ENCODE data around the gene ELK3.

Gene ELK3

DNA sequence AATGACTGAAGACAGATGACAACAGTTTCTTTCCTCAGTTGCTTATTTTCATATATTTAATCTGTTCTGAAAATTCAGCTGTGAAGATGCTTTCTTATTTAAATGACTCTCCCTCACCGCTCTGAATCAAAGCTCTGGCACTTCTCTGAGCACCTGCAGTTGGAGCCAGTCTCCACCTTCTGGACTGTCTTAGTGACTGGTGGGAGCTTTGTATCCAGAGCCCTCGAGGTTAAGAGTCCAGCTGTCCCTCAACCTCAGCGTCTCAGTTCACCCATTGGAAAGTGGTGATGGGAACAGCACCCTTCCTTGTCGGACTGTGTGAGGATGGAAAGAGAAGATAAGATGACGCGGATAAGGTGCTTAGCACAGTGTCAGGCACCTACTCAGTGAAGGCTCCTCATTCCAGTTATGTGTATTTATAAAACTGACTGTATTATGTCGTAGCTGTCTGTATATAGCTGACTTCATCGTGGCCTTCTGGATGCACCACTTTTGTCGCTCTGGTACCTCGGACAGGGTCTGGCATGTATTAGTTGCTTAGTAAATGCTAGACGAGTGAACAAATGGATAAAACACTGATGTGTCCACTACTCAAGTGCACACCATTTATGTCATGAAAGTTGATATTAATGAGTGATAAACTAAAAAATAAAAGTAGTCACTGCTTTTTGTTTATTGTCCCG lies 34.5 kb downstream of the ELK3 start:
- peaks cover 2% of the 10 kb centered on the region for H3K4me1 ChIP-seq (ENCODE audit: control insufficient read depth, low read depth, low read length)

DNA sequence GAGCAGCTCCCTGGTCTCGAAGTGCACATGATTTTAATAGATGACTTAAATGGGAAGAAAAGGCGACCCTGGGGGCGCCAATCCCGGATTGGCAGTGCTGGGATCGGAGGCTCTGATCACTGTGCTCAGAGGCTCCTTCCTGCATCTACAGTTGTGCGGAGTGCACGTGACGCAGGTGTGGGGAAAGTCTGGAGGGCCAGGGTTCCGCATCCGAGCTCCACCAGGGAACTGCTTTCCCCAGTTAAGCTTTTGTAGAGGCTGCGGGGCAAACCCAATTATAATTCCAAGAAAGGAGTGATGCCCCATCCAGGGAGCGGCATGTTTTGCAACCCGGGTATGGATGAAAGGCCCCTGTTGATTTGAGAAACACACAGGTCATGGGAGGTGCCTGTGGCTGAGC lies 36.5 kb downstream of the ELK3 start:
- Histone ChIP-seq H3K9me3 (ENCODE audit: control insufficient read depth, low read depth, low read length) (no peaks in the 10 kb centered on the region), H3K27me3 (ENCODE audit: control insufficient read depth, insufficient read depth, low read length) (no peaks in the 10 kb centered on the region), H3K4me1 (ENCODE audit: control insufficient read depth, low read depth, low read length) (no peaks in the 10 kb centered on the region), H3K36me3 (ENCODE audit: control insufficient read depth, low read depth, low read length) (no peaks in the 10 kb centered on the region), H3K9ac (ENCODE audit: low read length) (no peak overlapping the region), H3K27ac (ENCODE audit: low read length) (no peak overlapping the region), H3K4me3 (ENCODE audit: low read length) (no peak overlapping the region)

More for the DNA sequence above, 34.5 kb downstream of the ELK3 start:
- Histone ChIP-seq H3K9ac (ENCODE audit: low read length) (no peak overlapping the region), H3K27me3 (ENCODE audit: control insufficient read depth, insufficient read depth, low read length) (no peaks in the 10 kb centered on the region), H3K4me3 (ENCODE audit: low read length) (no peak overlapping the region), H3K27ac (ENCODE audit: low read length) (no peak overlapping the region), H3K36me3 (ENCODE audit: control insufficient read depth, low read depth, low read length) (no peaks in the 10 kb centered on the region), H3K9me3 (ENCODE audit: control insufficient read depth, low read depth, low read length) (no peaks in the 10 kb centered on the region)

DNA sequence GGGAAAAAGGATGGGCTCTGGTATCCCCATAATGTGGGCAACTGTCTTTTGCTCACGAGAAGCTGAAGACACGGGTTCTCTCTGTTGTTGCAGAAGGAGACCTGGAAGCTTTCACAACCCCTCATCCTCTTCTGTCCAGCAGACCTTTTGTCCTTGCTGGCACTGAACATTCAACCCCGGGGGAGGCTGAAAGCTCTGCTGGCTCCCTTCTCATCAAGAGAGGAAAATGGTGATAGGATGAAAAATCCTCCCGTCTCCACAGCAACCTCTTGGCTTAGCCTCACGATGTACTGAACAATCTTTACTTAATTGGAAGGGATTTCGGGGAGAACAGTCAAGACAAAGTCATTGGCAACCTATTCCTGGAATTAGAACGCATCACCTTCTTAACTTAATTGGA lies 39.0 kb downstream of the ELK3 start:
- Histone ChIP-seq H3K4me3 (ENCODE audit: low read length) (no peak overlapping the region), H3K36me3 (ENCODE audit: control insufficient read depth, low read depth, low read length) (no peaks in the 10 kb centered on the region), H3K27me3 (ENCODE audit: control insufficient read depth, insufficient read depth, low read length) (no peaks in the 10 kb centered on the region), H3K27ac (ENCODE audit: low read length) (no peak overlapping the region), H3K4me1 (ENCODE audit: control insufficient read depth, low read depth, low read length) (no peaks in the 10 kb centered on the region), H3K9ac (ENCODE audit: low read length) (no peak overlapping the region), H3K9me3 (ENCODE audit: control insufficient read depth, low read depth, low read length) (no peaks in the 10 kb centered on the region)

- Histone ChIP-seq H3K4me3 (ENCODE audit: low read length) (no peak overlapping the region), H3K36me3 (ENCODE audit: control insufficient read depth, low read depth, low read length) (no peaks in the 10 kb centered on the region), H3K27ac (ENCODE audit: low read length) (no peak overlapping the region), H3K9ac (ENCODE audit: low read length) (no peak overlapping the region), H3K27me3 (ENCODE audit: control insufficient read depth, insufficient read depth, low read length) (no peaks in the 10 kb centered on the region), H3K9me3 (ENCODE audit: control insufficient read depth, low read depth, low read length) (no peaks in the 10 kb centered on the region), H3K4me1 (ENCODE audit: control insufficient read depth, low read depth, low read length) (no peaks in the 10 kb centered on the region)
Observed at GRCh38 chr12:96233939-96234461, 39.8 kb downstream of the ELK3 start.

- H3K27me3 ChIP-seq (ENCODE audit: control insufficient read depth, insufficient read depth, low read length): no peaks in the 10 kb centered on the region
- no peak overlapping the region for H3K27ac ChIP-seq (ENCODE audit: low read length)
- no peaks in the 10 kb centered on the region for H3K36me3 ChIP-seq (ENCODE audit: control insufficient read depth, low read depth, low read length)
- H3K4me1 ChIP-seq (ENCODE audit: control insufficient read depth, low read depth, low read length): no peaks in the 10 kb centered on the region
- no peak overlapping the region for H3K4me3 ChIP-seq (ENCODE audit: low read length)
- H3K9ac ChIP-seq (ENCODE audit: low read length): no peak overlapping the region
- no peaks in the 10 kb centered on the region for H3K9me3 ChIP-seq (ENCODE audit: control insufficient read depth, low read depth, low read length)
Observed at GRCh38 chr12:96234591-96235483, 40.7 kb downstream of the ELK3 start.

- Histone ChIP-seq H3K27ac (ENCODE audit: low read length) (no peak overlapping the region), H3K4me1 (ENCODE audit: control insufficient read depth, low read depth, low read length) (no peaks in the 10 kb centered on the region), H3K36me3 (ENCODE audit: control insufficient read depth, low read depth, low read length) (no peaks in the 10 kb centered on the region), H3K9ac (ENCODE audit: low read length) (no peak overlapping the region), H3K27me3 (ENCODE audit: control insufficient read depth, insufficient read depth, low read length) (no peaks in the 10 kb centered on the region), H3K9me3 (ENCODE audit: control insufficient read depth, low read depth, low read length) (no peaks in the 10 kb centered on the region), H3K4me3 (ENCODE audit: low read length) (no peak overlapping the region)
Observed at GRCh38 chr12:96235484-96235826, 41.3 kb downstream of the ELK3 start.

- H3K27ac ChIP-seq (ENCODE audit: low read length): no peak overlapping the region
- no peaks in the 10 kb centered on the region for H3K27me3 ChIP-seq (ENCODE audit: control insufficient read depth, insufficient read depth, low read length)
- H3K4me1 ChIP-seq (ENCODE audit: control insufficient read depth, low read depth, low read length): no peaks in the 10 kb centered on the region
- no peaks in the 10 kb centered on the region for H3K36me3 ChIP-seq (ENCODE audit: control insufficient read depth, low read depth, low read length)
- H3K4me3 ChIP-seq (ENCODE audit: low read length): no peak overlapping the region
- no peak overlapping the region for H3K9ac ChIP-seq (ENCODE audit: low read length)
- no peaks in the 10 kb centered on the region for H3K9me3 ChIP-seq (ENCODE audit: control insufficient read depth, low read depth, low read length)
Observed at GRCh38 chr12:96236221-96236822, 42.1 kb downstream of the ELK3 start.

DNA sequence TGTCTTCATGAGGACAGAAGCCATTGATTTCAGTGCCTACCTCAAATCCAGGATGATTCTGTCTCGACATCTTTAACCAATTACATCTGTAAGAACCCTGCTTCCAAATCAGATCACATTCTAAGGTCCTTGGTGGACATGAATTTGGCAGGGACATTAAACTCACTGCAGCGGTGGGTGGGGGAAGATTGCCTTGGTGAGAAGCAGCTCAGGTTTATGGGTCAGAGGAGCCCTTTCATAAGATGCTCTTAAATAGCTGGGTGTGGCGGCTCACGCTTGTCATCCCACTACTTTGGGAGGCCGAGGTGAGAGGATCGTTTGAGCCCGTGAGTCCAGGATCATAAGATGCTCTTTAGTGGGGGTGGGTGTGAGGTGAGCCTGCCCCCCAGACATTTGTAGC lies 42.9 kb downstream of the ELK3 start:
- Histone ChIP-seq H3K27me3 (ENCODE audit: control insufficient read depth, insufficient read depth, low read length) (no peaks in the 10 kb centered on the region), H3K9ac (ENCODE audit: low read length) (no peak overlapping the region), H3K36me3 (ENCODE audit: control insufficient read depth, low read depth, low read length) (no peaks in the 10 kb centered on the region), H3K4me1 (ENCODE audit: control insufficient read depth, low read depth, low read length) (no peaks in the 10 kb centered on the region), H3K27ac (ENCODE audit: low read length) (no peak overlapping the region), H3K4me3 (ENCODE audit: low read length) (no peak overlapping the region), H3K9me3 (ENCODE audit: control insufficient read depth, low read depth, low read length) (no peaks in the 10 kb centered on the region)

- no peak overlapping the region for H3K4me3 ChIP-seq (ENCODE audit: low read length)
- no peaks in the 10 kb centered on the region for H3K9me3 ChIP-seq (ENCODE audit: control insufficient read depth, low read depth, low read length)
- no peak overlapping the region for H3K9ac ChIP-seq (ENCODE audit: low read length)
- no peaks in the 10 kb centered on the region for H3K27me3 ChIP-seq (ENCODE audit: control insufficient read depth, insufficient read depth, low read length)
- H3K27ac ChIP-seq (ENCODE audit: low read length): no peak overlapping the region
- no peaks in the 10 kb centered on the region for H3K4me1 ChIP-seq (ENCODE audit: control insufficient read depth, low read depth, low read length)
- no peaks in the 10 kb centered on the region for H3K36me3 ChIP-seq (ENCODE audit: control insufficient read depth, low read depth, low read length)
Observed at GRCh38 chr12:96237465-96238077, 43.4 kb downstream of the ELK3 start.

- H3K27ac ChIP-seq (ENCODE audit: low read length): no peak overlapping the region
- H3K9me3 ChIP-seq (ENCODE audit: control insufficient read depth, low read depth, low read length): no peaks in the 10 kb centered on the region
- H3K36me3 ChIP-seq (ENCODE audit: control insufficient read depth, low read depth, low read length): no peaks in the 10 kb centered on the region
- H3K27me3 ChIP-seq (ENCODE audit: control insufficient read depth, insufficient read depth, low read length): no peaks in the 10 kb centered on the region
- H3K4me1 ChIP-seq (ENCODE audit: control insufficient read depth, low read depth, low read length): no peaks in the 10 kb centered on the region
- H3K4me3 ChIP-seq (ENCODE audit: low read length): no peak overlapping the region
- H3K9ac ChIP-seq (ENCODE audit: low read length): no peak overlapping the region
Observed at GRCh38 chr12:96238336-96239047, 44.3 kb downstream of the ELK3 start.
